AG10803 (cell line): ENCODE results near the gene MMEL1.

Experiments
- DNase-seq: peaks from one replicate; pipeline ENCODE4 v3.0.0; 2010; ENCODE audit warnings: low read depth
- H3K4me3 ChIP-seq: 2 replicates; pipeline ENCODE4 v1.5.1; 2011; ENCODE audit warnings: mild to moderate bottlenecking, low read length, control low read depth
- TF ChIP-seq, protein P1 (sequence below): conservative IDR thresholded peaks from 2 replicates; pipeline ENCODE4 v1.5.1; 2011; ENCODE audit warnings: mild to moderate bottlenecking, low read length, control low read depth, inconsistent platforms

The MMEL1 gene

DNA sequence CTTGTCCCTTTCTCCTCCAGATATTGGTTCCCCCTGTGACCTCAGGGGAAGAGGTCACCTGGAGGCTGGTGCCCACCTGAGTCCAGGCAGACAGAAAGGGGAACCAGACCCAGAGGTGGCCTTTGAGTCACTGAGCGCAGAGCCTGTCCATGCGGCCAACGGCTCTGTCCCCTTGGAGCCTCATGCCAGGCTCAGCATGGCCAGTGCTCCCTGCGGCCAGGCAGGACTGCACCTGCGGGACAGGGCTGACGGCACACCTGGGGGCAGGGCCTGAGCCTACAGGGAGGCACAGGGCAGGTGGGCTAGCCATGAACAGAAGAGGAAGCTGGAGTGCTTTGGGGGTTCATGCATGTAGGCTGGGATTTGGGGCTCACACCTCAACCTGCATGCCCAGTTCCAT, 74.0 kb downstream of the MMEL1 start:
- DNase-seq, result no peak
- H3K4me3 ChIP-seq, result no peak overlapping the region
- TF ChIP-seq, protein P1, sequence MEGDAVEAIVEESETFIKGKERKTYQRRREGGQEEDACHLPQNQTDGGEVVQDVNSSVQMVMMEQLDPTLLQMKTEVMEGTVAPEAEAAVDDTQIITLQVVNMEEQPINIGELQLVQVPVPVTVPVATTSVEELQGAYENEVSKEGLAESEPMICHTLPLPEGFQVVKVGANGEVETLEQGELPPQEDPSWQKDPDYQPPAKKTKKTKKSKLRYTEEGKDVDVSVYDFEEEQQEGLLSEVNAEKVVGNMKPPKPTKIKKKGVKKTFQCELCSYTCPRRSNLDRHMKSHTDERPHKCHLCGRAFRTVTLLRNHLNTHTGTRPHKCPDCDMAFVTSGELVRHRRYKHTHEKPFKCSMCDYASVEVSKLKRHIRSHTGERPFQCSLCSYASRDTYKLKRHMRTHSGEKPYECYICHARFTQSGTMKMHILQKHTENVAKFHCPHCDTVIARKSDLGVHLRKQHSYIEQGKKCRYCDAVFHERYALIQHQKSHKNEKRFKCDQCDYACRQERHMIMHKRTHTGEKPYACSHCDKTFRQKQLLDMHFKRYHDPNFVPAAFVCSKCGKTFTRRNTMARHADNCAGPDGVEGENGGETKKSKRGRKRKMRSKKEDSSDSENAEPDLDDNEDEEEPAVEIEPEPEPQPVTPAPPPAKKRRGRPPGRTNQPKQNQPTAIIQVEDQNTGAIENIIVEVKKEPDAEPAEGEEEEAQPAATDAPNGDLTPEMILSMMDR, result no peak

GRCh38 chr1:2558420-2558819, 74.4 kb downstream of the MMEL1 start:
- no peak for DNase-seq
- no peak overlapping the region for H3K4me3 ChIP-seq
- TF ChIP-seq, protein P1, result no peak

GRCh38 chr1:2557482-2558400, 75.1 kb downstream of the MMEL1 start:
- TF ChIP-seq, protein P1, result no peak
- H3K4me3 ChIP-seq, result peak overlapping the region; percentile 72
- no peak for DNase-seq

DNA sequence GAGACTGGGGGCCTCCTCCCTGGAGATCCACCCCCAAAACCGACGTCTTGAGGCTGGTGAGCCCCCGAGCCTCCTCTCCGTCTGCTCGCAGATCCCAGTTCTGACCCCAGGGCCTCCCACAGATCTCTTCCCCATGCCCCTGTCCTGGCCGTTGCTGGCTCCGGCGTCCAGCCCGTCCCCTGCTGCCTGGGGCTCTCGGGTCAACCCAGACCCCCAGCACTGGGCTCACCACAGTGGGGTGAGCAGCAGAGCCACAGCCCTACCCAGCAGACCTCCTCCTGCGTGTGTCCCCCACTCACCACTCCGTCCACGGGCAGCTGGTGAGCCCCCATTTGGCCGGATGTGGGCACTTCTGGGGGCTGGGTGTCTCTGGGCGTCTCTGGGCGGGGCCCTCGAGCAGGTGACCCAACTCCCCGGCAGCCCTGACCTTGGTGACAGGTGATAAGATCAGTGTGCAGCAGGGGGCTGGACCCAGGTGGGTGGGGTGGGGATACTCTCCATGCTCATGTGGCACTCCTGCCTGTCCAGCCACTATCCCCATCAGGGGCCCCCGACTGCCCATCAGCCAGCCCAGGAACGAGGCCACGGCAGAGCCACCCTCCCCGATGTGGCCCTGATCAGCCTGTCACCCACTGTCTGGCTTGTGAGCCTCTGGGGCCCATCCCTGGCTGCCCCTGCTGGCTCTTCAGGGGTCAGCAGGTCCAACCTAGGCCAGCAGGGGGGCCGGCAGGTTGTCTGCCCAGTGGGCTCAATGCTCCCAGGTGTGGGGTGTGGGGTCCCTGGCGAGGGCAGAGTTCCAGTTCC, 75.9 kb downstream of the MMEL1 start:
- peak overlapping the region; percentile 72 for H3K4me3 ChIP-seq
- DNase-seq, result no peak
- TF ChIP-seq, protein P1, result no peak; the same call in 1 of the 2 replicates

GRCh38 chr1:2556277-2556677, 76.5 kb downstream of the MMEL1 start, which contains the start of gene TNFRSF14:
Gene TNFRSF14 (plus strand): TSS chr1:2556371. CDS start chr1:2556665, 294 bp downstream.
- TF ChIP-seq, protein P1, result peak; percentile 9
- peak within 1 kb of the TSS; percentile 72 for H3K4me3 ChIP-seq
- peak; percentile 39 for DNase-seq

DNA sequence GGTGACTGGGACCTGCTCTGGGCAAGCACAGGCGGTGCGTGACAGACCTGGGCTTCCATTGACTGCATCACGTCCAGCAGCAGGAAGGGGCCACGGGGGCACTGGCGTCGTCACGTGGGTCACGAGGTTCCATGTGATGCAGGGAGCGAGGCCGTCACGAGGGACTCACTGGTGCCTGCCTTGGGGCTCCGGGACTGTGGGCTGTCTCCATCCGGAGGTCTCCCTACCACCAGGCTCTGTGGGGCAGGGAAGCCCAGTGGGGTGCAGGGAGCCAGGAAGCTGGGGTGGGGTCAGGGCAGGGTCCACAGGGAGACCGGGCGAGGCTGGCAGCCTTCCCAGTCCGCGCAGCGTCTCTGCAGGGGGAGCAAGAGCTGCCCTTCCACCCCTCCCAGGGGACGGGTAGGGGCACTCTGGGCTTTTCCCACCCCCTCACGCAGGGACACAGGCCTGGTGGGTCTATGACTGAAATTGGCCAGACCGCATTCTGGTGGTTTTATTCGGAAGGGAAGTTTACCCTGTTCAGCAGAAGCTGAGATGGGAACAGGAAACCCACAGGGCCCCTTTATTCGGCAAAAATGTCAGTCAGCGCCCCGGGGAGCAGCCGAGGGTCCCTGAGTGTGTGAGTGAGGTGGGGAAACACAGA, 77.1 kb downstream of the MMEL1 start:
- peak overlapping the region; percentile 72 for H3K4me3 ChIP-seq
- TF ChIP-seq, protein P1, result 0 out of 2 replicates have a peak, but pooled peaks have one; percentile 9
- peak; percentile 39 for DNase-seq
